ENCODE measurements around the gene PTGDS.
A peak's percentile ranks its signal among the peaks of the same experiment; 100 is the strongest.
"Not testable (repeated sequence)": the region's sequence is repeated elsewhere in the genome, so short reads cannot be mapped to it uniquely, and the experiment has no call there.

The PTGDS gene

DNA sequence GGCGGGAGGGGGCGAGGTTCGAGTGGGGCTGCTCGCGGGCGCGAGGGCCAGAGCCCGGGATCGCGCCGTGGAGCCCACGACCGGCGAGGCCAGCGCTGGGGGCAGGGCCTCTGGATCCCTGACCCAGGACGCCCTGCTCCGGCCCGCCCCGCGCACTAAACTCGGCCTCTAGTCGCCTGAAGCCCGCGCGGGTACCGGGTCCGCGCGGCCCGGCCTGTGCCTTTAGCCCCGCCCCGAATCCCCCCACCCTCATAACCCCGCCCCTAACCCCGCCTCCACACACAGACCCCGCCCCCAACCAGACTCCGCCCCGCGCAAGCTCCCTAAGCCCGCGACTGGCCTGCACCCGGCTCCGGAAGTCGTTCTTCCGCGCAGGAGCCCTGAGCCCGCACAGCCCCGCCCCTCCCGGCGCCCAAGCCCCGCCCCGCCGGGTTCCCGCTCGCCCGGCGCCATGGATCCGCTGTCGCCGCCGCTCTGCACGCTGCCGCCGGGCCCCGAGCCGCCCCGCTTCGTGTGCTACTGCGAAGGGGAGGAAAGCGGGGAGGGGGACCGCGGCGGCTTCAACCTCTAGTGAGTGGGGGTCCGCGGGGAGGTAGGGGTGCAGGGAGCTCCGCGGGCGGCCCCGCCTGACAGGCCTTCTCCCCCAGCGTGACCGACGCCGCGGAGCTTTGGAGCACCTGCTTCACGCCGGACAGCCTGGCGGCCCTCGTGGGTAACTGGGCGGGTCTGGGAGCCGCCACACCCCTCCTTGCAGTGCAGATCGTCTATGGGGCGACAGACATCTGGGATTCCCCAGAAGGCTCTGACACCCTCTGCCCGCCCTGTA is 14.9 kb downstream of the PTGDS start, which contains the start of gene PAXX:
Gene PAXX, plus strand, starts transcription at position 430 of the 826 bp plus-strand sequence. Its CDS starts 22 bp downstream, at position 452.
- DNase-seq (ENCODE audit: low read depth), result peak; percentile 87

GRCh38 chr9:136992819-136993369 is 15.6 kb downstream of the PTGDS start:
- DNase-seq (ENCODE audit: low read depth), result no peak

- DNase-seq (ENCODE audit: low read depth), result no peak
These were observed 17.0 kb downstream of the PTGDS start for GRCh38 chr9:136994180-136994887.

- no peak for DNase-seq (ENCODE audit: low read depth)
These were observed 17.6 kb downstream of the PTGDS start for GRCh38 chr9:136994888-136995230.

DNA sequence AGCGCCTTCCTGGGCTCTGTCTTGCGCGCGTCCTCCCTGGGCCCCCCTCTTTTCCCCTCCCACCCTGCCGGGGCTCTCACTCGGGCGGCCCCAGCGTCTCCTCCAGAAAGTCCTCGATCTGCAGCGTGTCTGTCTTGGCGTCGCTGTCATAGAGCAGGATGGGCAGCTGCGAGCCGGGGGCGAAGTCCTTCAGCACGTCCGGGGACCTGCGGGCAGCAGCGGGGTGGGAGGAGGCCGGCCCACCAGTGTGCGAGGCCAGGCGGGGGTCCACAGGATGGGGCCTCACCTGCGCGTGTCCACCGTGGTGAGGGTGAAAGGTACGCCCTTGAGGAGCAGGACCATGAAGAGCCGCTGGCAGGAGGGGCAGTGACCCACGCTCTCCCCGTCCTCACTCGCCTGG is 18.1 kb downstream of the PTGDS start:
- no peak for DNase-seq (ENCODE audit: low read depth)

DNA sequence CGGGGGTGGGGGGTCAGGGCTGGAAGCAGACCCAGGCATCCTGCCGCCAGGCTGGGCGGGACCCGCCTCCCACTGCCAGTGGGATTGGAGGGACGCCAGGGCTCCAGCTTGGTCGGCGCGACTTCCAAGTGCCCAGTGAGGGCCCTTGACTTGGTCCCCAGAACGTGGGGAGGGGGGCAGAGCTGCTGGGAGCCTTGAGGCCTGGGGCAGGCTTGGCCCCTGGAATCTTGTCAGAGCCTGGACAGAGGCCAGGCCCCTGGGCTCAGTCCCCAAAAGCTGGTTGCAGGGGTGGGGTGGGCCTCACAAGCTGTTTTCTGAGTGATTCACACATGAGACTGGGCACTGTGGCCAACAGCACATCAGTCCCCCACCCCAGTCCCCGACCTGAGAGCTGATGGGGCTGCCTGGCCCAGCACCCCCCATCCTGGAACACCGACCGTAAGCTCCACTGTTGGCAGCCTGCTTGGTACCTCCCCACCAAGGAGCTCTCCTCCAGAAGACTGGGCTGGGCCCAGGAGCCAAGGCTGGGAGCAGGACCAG is 18.5 kb downstream of the PTGDS start:
- no peak for DNase-seq (ENCODE audit: low read depth)

GRCh38 chr9:136996361-136997292 is 19.3 kb downstream of the PTGDS start, which contains the start of gene CLIC3:
Gene CLIC3, minus strand, starts transcription at chr9:136996568. Its CDS starts 25 bp downstream, at chr9:136996543.
- DNase-seq (ENCODE audit: low read depth), result no peak

DNA sequence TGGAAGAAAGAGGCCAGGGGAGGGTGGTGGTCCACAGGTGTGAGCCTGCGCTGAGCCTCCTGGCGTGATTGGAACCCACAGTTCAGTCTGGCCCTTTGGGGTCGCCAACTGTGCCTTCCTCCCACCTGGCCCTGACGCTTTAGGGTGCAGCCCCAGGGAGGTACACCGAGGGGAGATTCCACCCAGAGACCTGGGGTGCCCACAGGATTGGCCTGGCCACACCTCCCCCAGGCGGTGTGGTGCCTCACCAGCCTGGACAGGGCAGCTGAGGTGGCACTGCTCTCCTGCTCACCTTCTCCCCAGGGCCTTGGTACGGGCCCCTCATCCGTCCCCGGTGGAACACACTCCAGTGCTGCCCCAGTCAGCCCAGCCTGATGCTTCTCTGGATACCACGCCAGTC is 20.1 kb downstream of the PTGDS start:
- DNase-seq (ENCODE audit: low read depth), result no peak

DNA sequence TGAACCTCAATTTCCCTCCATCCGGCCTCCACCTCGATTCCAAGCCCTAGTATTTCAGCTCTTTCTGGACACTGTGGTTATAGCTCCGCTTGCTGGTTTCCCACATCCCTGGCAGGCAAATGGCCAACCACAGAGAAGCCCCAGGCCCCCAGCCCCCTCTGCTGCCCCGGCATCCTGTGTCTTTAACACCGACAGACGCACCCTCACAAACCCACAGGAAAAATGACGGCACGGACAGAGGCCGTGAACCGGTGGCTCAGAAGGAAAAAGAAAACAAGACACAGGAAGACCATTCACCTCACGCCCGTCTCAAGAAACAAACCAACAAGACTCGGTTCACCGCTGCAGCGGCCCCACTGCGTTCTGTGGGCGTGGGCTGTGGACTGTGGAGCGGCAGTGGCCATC is 20.5 kb downstream of the PTGDS start:
- no peak for DNase-seq (ENCODE audit: low read depth)

GRCh38 chr9:137000177-137000930 is 23.1 kb downstream of the PTGDS start:
- peak; percentile 70 for DNase-seq (ENCODE audit: low read depth)

- no peak for DNase-seq (ENCODE audit: low read depth)
These were observed 24.7 kb downstream of the PTGDS start for GRCh38 chr9:137001857-137002645.

GRCh38 chr9:137002646-137003041 is 25.3 kb downstream of the PTGDS start:
- no peak for DNase-seq (ENCODE audit: low read depth)

- DNase-seq (ENCODE audit: low read depth), result not testable (repeated sequence)
These were observed 27.0 kb downstream of the PTGDS start for GRCh38 chr9:137004285-137004684.

DNA sequence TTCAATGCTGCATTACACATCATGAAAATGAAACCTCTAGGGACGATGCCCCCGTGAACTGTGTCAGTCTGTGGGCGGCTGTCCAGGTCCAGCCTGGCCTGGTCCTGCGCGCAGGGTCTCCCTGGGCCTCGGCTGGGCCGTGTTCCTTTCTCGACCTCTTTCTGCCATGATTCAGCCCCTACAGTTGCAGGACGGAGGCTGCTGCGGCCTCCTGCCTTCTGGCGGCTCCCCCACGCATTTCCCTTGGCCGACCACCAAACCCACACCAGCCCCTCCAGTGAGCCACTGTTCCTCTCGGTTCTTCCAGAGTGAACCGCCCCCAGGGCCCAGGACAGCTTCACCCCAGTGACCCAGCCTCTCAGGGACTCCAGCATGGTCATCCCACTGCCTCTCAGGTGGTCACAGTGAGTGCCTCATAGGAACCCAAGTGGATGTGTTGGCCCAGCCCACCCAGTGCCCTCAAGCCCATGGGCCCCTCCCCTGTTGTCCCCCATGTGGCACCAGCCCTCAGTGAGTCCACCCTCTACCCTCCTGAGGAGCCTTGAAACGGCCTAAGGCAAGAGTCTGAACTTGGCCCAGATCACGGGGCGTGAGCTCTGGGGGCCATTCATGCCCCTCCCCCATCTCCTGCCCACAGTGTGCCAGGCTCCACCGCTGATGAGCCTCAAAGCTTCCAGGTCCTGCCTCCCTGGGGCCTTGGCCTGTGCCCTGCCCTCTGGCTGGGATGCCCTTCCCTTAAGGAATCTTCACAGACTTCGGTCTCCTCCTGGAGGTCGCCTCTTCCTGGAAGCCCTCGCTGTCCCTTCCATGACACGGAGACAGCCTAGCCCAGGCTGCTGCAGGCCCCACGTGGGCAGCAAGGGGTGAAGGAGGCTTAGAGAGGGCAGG is 29.1 kb downstream of the PTGDS start:
- no peak for DNase-seq (ENCODE audit: low read depth)

GRCh38 chr9:137007108-137007815 is 30.0 kb downstream of the PTGDS start:
- DNase-seq (ENCODE audit: low read depth), result peak; percentile 41

DNA sequence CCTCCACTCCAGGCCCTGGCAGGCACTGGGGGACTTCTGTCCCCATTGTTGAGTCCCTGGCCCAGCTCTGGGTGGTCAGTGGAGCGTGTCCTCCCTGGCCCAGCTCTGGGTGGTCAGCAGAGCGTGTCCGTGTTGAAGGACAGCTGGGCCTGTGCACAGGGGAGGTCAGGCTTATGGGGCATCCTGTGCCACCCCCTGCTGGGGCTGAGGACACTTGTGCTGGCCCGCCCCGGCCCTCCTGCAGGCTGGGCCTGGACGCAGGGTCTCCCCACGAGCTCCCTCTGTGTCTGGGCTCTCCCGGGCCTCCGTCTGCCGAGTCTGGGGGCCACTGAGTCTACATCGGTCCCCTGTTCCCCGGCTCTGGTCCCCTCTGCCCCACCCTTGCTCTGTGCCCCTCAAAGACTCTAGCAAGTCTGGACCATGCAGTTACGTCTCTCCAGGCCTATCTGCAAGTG is 30.5 kb downstream of the PTGDS start:
- no peak for DNase-seq (ENCODE audit: low read depth)

- no peak for DNase-seq (ENCODE audit: low read depth)
These were observed 31.0 kb downstream of the PTGDS start for GRCh38 chr9:137008312-137008711.

GRCh38 chr9:137009217-137009616 is 31.9 kb downstream of the PTGDS start:
- DNase-seq (ENCODE audit: low read depth), result no peak
